HG03039 (cell line): ENCODE results near the gene LGR4.

Experiments
- ATAC-seq: cut with Tn5 transposase; IDR thresholded peaks from one replicate; pipeline ENCODE4 v1.9.1; 2021; ENCODE audit warnings: mild to moderate bottlenecking, moderate library complexity; ENCODE audit not compliant: unreplicated experiment

LGR4 gene

DNA sequence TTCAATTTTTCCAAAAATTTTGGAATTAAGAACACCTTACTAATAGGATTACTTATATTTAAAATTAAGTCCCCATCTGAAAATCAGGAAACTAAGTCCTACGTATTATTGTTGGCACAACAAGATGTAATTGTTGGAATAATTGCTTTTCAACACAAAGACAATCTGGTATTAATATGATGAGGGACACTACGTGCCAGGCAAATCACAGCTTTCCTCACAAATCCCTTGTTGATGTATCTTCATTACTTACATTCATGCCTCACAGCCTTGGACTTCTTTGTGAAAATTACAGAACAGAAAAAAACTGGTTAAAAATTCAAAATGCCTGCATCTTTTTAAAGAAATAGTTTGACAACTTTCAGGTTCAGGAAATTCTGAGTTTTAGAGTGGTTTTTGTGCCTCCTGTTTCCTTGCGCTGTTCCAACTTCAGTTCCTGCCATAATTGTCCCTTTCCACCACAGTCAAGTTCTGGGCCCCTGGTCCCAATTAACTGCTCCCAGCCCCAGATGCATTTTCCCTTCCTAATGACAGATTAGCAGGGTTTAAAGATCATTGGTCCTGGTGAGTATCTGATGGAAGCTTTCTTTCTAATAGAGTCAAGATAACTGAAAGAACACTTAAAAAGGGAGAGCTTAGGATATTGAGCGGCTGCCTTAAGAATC, 86.3 kb downstream of the LGR4 start:
- no peak for ATAC-seq

DNA sequence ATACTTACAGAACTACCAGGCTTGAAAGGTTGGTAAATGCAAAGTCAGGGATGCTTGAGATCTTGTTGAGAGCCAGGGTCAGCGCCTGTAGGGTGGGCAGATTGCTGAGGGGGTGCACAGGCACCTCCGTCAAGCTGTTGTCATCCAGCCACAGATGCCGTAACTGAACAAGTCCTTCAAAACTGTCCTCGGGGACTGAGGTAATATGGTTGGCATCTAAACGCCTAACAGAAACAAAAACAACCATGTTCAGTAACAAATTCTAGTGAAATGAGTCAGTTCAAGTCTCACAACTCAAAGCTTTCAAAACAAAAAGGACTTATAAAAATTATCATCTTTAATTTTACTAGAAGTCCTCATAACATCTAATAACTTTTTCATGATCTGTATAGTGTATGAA, 87.3 kb downstream of the LGR4 start:
- no peak for ATAC-seq

DNA sequence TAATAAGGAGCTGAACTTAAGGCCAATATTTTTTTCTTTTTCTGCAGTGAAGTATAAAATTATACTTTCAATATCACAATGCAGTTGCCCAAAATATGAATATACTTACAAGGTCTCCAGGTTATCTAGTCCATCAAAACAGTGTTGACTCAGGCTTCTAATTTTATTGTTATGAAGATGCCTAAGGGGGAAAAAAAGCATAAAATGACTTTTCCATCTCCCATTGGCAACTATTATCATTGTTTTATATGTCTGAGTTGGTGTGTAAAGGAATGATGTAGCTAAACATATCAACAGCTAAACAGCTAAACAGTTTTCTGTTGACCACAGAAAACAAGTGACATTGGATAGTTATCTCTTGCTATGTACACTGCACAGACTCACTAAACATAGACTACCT, 88.4 kb downstream of the LGR4 start:
- no peak for ATAC-seq

DNA sequence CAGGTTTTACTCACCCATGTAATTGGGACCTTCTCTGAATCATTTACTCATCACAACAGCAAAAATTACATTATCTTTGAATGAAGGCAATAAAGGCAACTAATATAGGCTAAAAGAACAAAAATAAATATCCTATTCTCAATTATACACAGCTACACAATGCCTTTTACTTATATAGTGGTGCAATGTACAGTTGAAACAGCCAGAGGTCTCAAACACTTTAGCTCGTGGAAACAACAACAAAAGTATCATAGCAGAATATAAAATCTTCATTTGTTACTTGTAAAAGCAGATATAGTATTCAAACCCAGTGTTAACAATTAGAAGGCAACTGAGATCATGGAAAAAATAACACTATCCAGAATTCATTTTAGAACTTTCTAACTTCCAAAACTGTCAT, 88.9 kb downstream of the LGR4 start:
- ATAC-seq: no peak

DNA sequence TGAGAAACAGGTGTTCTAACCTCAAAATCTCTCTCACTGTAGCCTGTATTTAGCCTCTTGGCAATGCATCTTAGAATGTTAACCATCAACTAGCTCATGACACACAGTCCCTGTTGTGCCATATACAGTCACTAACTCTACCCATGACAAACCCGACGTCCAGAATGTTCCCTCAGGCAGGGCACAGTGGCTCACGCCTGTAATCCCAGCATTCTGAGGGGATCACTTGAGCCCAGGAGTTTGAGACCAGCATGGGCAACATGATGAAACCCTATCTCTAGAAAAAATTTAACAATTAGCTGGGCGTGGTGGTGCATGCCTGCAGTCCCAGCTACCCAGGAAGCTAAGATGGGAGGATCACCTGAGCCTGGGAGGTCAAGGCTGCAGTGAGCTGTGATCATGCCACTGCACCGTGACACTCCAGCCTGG, 91.3 kb downstream of the LGR4 start:
- no peak for ATAC-seq

DNA sequence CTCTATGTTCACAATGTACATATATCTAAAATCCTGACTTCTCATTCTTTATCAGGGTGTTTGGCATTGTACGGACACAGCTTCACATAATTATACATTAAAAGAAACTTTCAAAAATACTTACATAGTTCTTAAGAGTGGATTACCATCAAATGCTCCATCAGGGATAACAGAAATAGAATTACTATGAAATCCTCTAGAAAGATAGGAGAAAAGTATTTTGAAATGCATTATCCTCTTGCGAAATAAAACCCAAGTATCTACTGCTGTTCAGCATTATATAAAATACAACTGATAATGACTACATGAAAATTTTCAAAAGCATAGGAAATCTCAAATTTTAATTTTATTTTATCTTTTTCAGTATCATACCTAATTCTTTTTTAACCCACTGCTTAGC, 91.8 kb downstream of the LGR4 start:
- ATAC-seq: no peak

DNA sequence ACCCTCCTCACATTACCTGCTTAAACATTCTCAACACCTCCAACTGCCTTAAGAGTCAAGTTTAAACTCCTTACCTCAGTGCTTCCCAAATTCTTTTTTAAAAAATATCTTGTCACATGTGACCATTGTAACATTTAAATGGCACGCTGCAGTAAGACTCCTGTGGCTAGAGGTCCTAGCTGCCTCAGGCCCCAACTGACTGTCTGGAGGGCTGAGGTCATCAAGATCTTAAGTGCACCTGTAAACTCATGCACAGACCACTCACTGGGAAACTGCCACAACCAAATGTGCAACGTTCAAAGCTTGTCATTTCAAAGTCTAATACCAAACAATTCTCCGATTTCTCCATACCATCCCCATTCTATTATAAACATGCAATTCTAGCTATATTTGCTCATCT, 93.1 kb downstream of the LGR4 start:
- ATAC-seq: no peak

DNA sequence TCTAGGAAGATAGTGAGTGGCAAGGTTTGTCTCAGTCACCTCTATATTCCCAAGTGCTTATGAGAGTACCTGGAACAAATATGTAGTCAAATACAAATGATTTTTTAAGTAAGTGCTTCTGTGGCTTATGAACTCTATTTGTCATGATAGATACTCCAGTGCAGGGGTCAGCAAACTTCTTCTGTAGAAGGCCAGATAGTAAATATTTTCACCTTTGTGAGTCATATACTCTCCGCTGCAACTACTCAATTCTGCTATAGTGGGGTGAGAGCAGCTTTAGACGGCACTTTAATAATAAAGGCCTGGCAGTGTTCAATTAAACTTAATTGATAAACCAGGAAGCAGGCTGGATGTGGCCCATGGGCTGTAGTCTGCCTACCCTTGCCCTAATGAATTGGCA, 97.2 kb downstream of the LGR4 start:
- ATAC-seq: no peak

DNA sequence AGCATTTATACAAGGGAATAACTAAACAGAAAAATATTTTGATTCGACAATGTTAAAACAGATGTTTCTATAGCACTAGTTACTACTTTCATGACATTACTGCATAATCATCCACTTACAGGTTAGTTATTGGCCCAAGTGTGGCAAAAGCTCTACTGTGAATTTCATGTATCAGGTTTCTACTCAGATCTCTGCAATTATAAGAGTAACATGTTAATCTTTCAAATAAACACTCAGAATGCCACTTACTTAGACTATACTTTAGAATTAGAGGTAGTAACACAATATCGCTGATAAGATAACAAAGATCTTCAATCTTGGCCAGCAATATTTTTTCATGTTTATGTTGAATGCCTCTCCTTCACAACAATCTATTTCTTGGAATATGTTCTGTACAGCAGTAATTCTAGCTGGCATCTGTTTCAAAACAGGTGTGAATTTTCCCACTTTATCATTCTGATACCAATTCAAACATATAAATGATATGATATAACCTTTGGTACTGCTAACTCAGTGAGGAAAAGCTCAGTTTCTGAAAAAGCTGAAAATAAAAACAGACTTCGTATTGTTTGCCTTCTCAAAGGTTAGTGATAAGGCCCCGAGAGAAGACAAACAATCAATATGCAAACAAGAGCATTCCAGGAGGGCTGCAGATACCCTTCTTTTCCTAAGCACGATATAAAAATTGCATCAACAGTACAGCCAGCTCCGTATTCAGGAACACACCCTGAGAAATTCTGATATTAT, 98.6 kb downstream of the LGR4 start:
- no peak for ATAC-seq

DNA sequence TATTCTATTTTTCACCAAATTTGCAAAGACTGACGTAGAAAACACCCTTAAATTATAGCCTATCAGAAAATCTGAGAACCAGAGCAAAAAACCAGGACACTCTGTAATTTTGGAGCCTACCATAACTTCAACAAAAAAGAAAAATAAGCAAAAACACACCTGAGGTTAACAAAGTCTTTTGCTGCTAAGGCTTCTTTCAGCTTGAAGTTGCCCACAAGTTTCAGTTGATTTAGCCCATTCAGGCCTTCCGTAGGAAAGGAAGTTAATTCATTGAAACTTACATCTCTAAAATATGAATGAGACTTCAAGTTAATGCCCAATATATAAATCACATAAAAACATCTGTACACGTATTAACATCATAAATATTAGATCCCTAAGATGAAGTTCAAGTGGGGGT, 99.2 kb downstream of the LGR4 start:
- no peak for ATAC-seq

DNA sequence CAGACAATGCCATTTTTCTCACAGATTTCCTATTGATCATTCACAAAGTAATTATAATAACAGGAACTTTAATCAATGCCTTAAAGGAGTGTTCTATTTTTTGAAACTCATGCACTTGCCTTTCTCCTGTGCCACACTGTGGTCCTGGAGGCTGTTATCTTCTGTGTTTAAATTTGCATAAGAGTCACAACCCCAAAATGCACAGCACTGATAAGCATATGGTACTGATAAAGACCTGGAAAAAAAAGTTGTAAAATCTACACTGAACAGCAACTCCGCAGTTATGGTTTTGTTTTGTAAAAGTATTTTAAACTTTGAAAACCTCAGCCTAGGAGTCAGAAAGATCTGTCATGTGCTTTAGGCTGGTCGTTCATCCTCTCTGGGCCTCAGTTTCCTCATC, 100.4 kb downstream of the LGR4 start:
- ATAC-seq: no peak

DNA sequence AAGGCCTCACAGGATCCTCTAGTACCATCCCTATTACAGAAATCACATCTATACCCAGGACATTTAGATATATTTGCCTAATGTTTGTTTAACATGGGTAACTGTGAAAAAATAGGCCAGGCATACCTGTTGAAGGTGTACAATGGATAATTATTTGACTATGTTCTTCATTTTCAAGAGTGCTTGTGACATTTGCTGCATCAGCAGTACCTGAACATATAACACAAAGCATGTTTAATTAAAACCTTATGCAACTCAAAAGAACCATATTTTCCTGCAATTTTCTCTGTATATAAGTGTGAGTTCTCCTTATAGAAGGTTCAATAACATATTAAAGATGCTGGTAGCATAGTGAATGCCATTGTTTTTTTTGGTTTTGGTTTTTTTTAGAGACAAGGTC, 101.1 kb downstream of the LGR4 start:
- no peak for ATAC-seq

DNA sequence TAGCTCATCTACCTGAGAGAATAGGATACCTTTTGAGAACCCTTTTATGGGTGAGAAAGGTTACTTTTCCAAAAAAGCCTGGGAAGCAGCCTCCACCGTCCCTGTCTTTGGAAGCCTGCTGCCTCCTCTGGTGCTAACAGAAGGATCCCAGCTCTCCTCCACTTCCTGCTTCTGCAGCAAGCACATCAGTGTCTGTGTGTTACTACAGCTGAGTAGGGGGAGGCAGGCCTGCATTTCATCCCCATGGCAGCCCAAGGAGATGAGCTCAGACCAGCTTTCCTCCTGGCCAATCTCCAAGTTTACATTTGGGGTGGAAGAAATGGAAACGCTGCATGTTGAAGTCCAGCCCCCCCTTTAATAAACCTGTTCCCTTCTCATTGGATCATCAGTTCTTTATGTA, 102.2 kb downstream of the LGR4 start:
- no peak for ATAC-seq

DNA sequence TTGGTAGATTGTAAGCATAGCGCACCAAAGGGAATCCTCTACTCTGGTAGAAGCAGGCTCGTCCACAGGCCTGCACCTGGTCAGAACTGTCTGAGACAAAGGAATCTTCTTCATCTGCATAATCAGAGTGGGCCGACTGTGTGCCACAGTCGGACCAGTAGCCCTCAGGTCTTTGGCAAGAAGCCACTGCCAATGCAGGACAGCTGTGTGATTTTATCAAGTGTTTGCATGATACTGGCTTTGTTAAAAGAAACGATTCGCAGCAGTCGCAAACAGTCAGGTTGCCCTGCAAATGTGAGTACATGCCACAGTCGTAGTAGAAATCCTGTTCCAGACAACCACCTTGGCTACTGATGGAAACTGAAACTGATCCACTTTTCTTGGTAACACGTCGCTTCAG, 104.7 kb downstream of the LGR4 start:
- no peak for ATAC-seq

DNA sequence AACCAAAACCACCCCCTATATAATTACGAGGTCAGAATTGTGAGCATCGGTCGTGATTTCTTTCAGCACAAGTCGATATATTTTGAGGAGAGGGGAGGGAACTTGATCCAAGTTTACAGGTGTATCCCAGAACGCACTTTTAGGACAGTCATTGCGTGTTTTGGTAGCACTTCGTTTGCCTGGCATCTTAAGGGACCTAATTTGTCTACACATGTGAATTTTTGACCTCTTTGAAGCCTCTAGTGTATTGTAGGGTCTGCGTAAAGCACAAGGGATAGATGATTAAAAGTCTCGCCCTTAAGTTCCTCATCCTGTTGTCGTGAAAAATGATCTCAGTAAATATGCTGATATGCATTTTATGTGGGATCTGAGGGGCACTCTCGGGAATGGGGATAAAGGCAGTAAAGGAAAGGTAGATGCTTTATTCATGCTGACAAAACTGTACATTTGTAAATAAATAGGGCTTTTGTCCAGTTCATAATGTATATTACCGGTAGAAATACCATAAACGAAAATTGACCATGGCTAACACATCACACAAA, 108.9 kb downstream of the LGR4 start:
- ATAC-seq: no peak

DNA sequence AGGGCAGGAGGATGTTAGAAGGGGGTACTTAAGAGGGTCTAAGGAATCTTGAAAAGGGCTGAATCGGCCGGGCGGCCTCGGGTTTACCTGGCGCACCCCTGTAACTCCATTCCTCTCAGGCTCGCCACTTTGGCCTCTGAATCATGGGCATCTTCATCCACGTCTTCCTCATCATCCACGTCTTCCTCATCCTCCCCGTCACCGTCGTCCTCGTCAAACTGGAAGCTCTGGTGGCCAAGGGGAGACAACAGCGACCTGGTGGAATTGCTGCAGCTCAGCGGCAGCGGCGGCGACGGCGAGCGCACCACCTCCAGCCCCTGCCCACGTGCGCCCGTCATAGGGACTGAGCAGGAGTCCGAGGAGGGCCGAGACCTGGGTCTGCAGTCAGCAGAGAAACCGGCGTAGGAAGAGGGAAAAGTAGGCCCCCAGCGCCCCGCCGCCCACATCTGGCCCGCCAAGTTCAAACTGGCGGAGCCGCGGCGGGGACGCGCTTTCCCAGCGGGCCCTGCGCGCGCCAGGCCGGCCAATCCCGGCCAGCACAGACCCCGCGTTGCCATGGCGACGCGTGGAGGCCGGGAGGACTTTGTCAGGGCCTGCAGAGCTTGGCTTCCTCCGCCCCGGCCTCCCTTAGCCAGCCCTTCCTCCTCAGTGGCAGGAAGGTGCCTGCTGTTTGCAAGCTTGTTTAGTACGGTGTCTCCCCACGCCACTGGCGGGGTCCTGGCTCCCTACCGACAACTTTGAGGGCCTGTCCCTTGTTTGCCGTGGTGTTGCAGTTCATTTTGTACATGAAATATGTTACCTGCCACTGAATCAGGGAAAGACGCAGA, 109.6 kb downstream of the LGR4 start, which contains the start of gene CCDC34:
Gene CCDC34, minus strand, starts transcription at position 467 of the 827 bp plus-strand sequence. Its CDS starts 21 bp downstream, at position 446.
- peak; percentile 99 for ATAC-seq

DNA sequence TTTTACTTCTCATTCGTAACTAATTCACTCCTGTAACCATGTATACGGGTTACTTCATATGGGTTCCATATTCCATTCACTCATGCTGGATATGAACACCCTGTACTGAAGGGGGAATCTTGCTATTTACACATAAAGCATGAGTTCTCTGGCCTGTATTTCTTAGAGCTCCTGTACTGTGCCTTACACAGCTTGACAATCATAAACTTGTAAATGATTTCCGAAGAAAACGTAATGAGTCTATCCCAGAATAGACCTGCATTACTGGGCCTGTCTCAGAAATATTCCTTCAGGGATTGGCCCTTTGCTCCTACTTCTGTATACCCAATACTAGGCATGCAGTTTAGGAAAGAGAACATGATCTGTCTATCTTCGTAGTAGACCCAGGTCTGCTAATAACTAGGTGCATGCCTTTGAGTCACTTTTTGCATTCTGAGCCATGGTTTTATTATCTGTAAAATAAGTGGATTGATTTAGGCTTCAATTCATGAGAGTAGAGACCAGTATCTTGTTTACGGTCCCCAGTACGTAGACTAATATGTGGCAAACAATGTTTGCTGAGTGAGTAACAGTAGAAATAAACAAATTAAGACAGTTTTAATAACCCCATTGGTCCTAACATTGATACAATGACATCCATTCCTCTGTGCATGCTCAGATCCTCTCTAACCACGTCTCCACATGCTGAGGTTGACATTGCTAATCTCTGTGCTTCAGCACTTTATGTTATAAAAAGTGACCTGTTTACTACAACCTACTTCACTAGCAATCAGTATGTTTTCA, 110.8 kb downstream of the LGR4 start:
- no peak for ATAC-seq

DNA sequence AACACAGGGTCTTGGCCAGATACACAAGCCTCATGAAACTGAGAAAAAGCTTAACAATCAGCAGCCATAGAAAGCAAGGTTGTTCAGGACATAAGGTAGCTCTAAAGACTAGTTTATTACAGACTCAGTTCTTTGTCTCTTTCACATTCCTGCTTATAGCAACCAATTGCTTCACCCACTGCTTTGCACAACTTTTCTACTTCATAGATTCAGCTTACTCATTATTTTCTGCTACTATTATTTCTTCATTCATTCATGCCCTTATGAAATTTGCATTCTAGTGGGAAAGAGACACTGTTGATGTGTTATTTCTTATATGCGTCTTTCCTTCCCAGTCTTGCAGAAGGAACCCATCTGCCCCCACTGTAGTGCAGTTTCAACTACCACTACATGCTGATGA, 114.3 kb downstream of the LGR4 start:
- no peak for ATAC-seq

DNA sequence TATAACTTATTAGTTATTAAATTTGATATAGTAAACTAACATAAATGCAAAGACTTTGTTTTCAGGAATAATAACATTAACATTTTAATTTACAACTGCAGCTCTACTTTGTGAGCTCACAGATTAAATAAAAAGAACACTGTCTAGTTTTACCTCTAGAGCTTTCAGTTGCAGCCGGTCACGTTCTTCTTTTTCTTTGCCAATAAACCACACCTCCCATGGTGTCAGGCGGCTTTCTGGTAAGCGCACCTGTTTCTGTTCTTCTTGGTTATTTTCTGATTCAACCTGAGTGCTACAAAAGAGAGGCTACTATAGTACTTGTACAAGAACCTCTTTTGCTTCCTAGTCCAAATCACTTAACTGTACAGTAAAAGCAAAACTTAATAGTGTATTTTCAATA, 115.3 kb downstream of the LGR4 start:
- ATAC-seq: no peak

DNA sequence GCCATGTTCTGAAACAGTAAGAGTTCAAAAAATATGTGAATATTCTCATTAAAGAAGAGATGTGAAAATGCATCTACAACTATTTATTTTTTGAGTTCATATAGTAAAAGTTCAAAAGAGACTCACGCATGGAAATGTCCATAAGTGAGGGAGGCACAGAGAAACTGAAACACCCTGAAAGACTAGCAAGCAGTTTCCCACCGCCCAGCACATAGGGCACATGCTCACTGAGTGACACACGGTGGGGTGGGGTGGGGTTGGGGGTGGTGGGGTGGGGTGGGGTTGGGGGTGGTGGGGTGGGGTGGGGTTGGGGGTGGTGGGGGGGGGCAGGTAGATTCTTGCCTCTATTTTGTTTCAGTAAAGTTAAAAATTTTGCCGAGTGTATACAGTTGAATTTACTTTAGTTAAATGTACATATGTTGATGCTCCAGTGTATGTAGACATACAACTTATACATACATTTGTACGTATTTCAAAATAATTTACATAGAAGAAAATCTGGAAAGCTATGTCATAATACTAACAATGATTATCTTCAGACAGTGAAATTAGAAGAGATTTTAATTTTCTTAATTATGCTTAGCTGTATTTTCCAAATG, 115.9 kb downstream of the LGR4 start:
- no peak for ATAC-seq
